H1 (cell line): ENCODE measurements around the gene RADIL. TPM values are rescaled to one million over a fixed set of nuclear protein-coding genes. Genes with fewer than 3 reads are reported as not detected.

ENCODE experiments used
- CTCF ChIA-PET: fragments of 300-600 bp; sonication (Branson Sonifier 250); formaldehyde crosslinking; loops from one replicate; lab custom pipeline; 2021; ENCODE audit not compliant: partially characterized antibody; lab: Charles Lee
- POLR2A ChIA-PET: fragments of 300-600 bp; sonication (Branson Sonifier 250); formaldehyde crosslinking; loops from one replicate; lab custom pipeline; 2021; ENCODE audit warnings: inconsistent platforms; ENCODE audit not compliant: partially characterized antibody; lab: Charles Lee
- DNase-seq, 2 experiments: peaks; one replicate each; pipeline versions ENCODE4 v3.0.0 to v3.0.0-alpha.2; 2010 to 2022; ENCODE audit warnings: low spot score in 2 of 2, low read depth in 1 of 2, mixed read lengths in 1 of 2
- FAIRE-seq: peaks from 2 replicates; lab custom pipeline; 2011; peaks lifted over from hg19 to GRCh38; lab: Jason Lieb, UNC
- H2AFZ ChIP-seq: 2 replicates; pipeline ENCODE4 v1.8.1; 2012; ENCODE audit warnings: low read length, inconsistent platforms
- H2AK5ac ChIP-seq: 2 replicates; pipeline ENCODE4 v1.6.1; 2013; ENCODE audit warnings: low read depth, low read length
- H2BK120ac ChIP-seq: replicated peaks from 2 replicates; pipeline ENCODE3; 2013; ENCODE audit warnings: low read depth, low read length, inconsistent platforms
- H2BK12ac ChIP-seq: 2 replicates; pipeline ENCODE4 v1.6.1; 2013; ENCODE audit warnings: low read depth, low read length
- H2BK15ac ChIP-seq: 2 replicates; pipeline ENCODE4 v1.6.1; 2013; ENCODE audit warnings: low read length
- H2BK20ac ChIP-seq: 2 replicates; pipeline ENCODE4 v1.6.1; 2013; ENCODE audit warnings: low read length
- H2BK5ac ChIP-seq: 2 replicates; pipeline ENCODE4 v1.6.1; 2013; ENCODE audit warnings: low read depth, low read length
- H3K14ac ChIP-seq: 2 replicates; pipeline ENCODE4 v1.6.1; 2013; ENCODE audit warnings: inconsistent platforms; ENCODE audit not compliant: insufficient read length
- H3K18ac ChIP-seq: 2 replicates; pipeline ENCODE4 v1.6.1; 2013; ENCODE audit warnings: low read length; ENCODE audit errors: extremely low read depth
- H3K23ac ChIP-seq: 2 replicates; pipeline ENCODE4 v1.6.1; 2013; ENCODE audit warnings: inconsistent platforms; ENCODE audit not compliant: insufficient read length
- H3K23me2 ChIP-seq: 2 replicates; pipeline ENCODE4 v1.6.1; 2013; ENCODE audit warnings: low read depth, low read length
- H3K27ac ChIP-seq: 2 replicates; pipeline ENCODE4 v1.6.1; 2011; ENCODE audit warnings: low read depth, low read length, inconsistent platforms
- H3K27me3 ChIP-seq, 4 experiments: replicated peaks in 1 of 4; 1 replicate in 1 of 4; 2 replicates in 3 of 4; pipeline versions ENCODE4 v1.6.1 to v1.8.1; 2011 to 2013; ENCODE audit warnings: low read length in 3 of 4, mild to moderate bottlenecking in 3 of 4, inconsistent platforms in 2 of 4, mixed read lengths in 2 of 4, moderate library complexity in 1 of 4; ENCODE audit not compliant: control insufficient read depth in 3 of 4, insufficient read depth in 3 of 4; ENCODE audit errors: extremely low read depth in 1 of 4
- H3K36me3 ChIP-seq, 4 experiments: 2 replicates each; pipeline versions ENCODE4 v1.6.1 to v1.8.1; 2011 to 2013; ENCODE audit warnings: mild to moderate bottlenecking in 4 of 4, low read length in 3 of 4, moderate library complexity in 2 of 4, control low read depth in 1 of 4, inconsistent platforms in 1 of 4; ENCODE audit not compliant: insufficient read depth in 4 of 4, control insufficient read depth in 2 of 4
- H3K4ac ChIP-seq: replicated peaks from 2 replicates; pipeline ENCODE3; 2013; ENCODE audit warnings: low read length, low read depth, mixed read lengths, inconsistent platforms; ENCODE audit not compliant: insufficient read length
- H3K4me1 ChIP-seq, 4 experiments: replicated peaks in 1 of 4; 1 replicate in 1 of 4; 2 replicates in 3 of 4; pipeline versions ENCODE4 v1.6.1 to v1.8.1; 2011 to 2013; ENCODE audit warnings: low read length in 3 of 4, inconsistent platforms in 2 of 4, mixed read lengths in 1 of 4; ENCODE audit not compliant: insufficient read depth in 4 of 4, control insufficient read depth in 3 of 4
- H3K4me2 ChIP-seq, 2 experiments: 2 replicates each; pipeline versions ENCODE4 v1.6.1 to v1.8.1; 2011 to 2013; ENCODE audit warnings: low read depth in 2 of 2, low read length in 2 of 2, control low read depth in 1 of 2, inconsistent platforms in 1 of 2, mild to moderate bottlenecking in 1 of 2; ENCODE audit not compliant: insufficient read depth in 1 of 2
- H3K4me3 ChIP-seq, 4 experiments: fragments of 200-600, 300-600 bp in 1 of 4; sonication (generic), shearing (Covaris generic), sonication (Bioruptor Twin) in 1 of 4; 2 replicates each; pipeline versions ENCODE4 v1.5.1 to v1.8.1; 2011 to 2016; ENCODE audit warnings: low read length in 4 of 4, low read depth in 3 of 4, control low read depth in 2 of 4, inconsistent platforms in 2 of 4, mild to moderate bottlenecking in 2 of 4, mixed read lengths in 1 of 4, moderate library complexity in 1 of 4; ENCODE audit not compliant: insufficient read depth in 2 of 4; ENCODE audit errors: extremely low read depth in 1 of 4
- H3K56ac ChIP-seq: replicated peaks from 2 replicates; pipeline ENCODE3; 2013; ENCODE audit warnings: low read depth, mild to moderate bottlenecking, mixed read lengths, low read length, inconsistent platforms; ENCODE audit not compliant: insufficient read length
- H3K79me1 ChIP-seq: 2 replicates; pipeline ENCODE4 v1.6.1; 2013; ENCODE audit warnings: low read depth, low read length, control low read depth
- H3K79me2 ChIP-seq, 2 experiments: 2 replicates each; pipeline versions ENCODE4 v1.6.1 to v1.8.1; 2012 to 2013; ENCODE audit warnings: low read length in 2 of 2, mild to moderate bottlenecking in 2 of 2, inconsistent platforms in 1 of 2; ENCODE audit not compliant: insufficient read depth in 2 of 2, control insufficient read depth in 1 of 2
- H3K9ac ChIP-seq, 4 experiments: replicated peaks in 1 of 4; 1 replicate in 1 of 4; 2 replicates in 3 of 4; pipeline versions ENCODE4 v1.6.1 to v1.8.1; 2011 to 2013; ENCODE audit warnings: low read depth in 3 of 4, low read length in 3 of 4, control low read depth in 2 of 4, mild to moderate bottlenecking in 2 of 4, moderate library complexity in 2 of 4, inconsistent platforms in 1 of 4; ENCODE audit errors: extremely low read depth in 1 of 4
- H3K9me3 ChIP-seq, 2 experiments: 2 replicates each; pipeline versions ENCODE4 v1.6.1 to v1.8.1; 2012 to 2013; ENCODE audit warnings: mild to moderate bottlenecking in 2 of 2, moderate library complexity in 2 of 2, control low read depth in 1 of 2, inconsistent platforms in 1 of 2, low read depth in 1 of 2, low read length in 1 of 2, mixed read lengths in 1 of 2; ENCODE audit not compliant: insufficient read depth in 2 of 2
- H4K20me1 ChIP-seq, 2 experiments: replicated peaks in 1 of 2; 2 replicates each; pipeline versions ENCODE3 to v1.8.1; 2011 to 2013; ENCODE audit warnings: inconsistent platforms in 2 of 2, low read length in 2 of 2, mild to moderate bottlenecking in 1 of 2; ENCODE audit not compliant: insufficient read depth in 2 of 2, control insufficient read depth in 1 of 2
- H4K5ac ChIP-seq: 2 replicates; pipeline ENCODE4 v1.6.1; 2013; ENCODE audit warnings: low read length, low read depth, mixed read lengths, inconsistent platforms; ENCODE audit not compliant: insufficient read length
- H4K8ac ChIP-seq: 2 replicates; pipeline ENCODE4 v1.8.0; 2013; ENCODE audit warnings: mild to moderate bottlenecking, moderate library complexity, low read length, inconsistent platforms; ENCODE audit not compliant: insufficient read depth; ENCODE audit errors: extremely low read depth
- H4K91ac ChIP-seq: replicated peaks from 2 replicates; pipeline ENCODE3; 2013; ENCODE audit warnings: low read length, mixed read lengths, inconsistent platforms; ENCODE audit not compliant: insufficient read length
- ATF2 ChIP-seq: IDR thresholded peaks from 2 replicates; pipeline ENCODE4 v1.6.1; 2012; ENCODE audit warnings: low read length, inconsistent platforms
- BCL11A ChIP-seq, 2 experiments: IDR thresholded peaks; one replicate each; pipeline ENCODE4 v1.6.1; 2011; ENCODE audit warnings: low read depth in 2 of 2, low read length in 2 of 2, mild to moderate bottlenecking in 2 of 2
- HDAC6 ChIP-seq: IDR thresholded peaks from one replicate; pipeline ENCODE4 v1.7.1; 2012; ENCODE audit warnings: low read depth, mild to moderate bottlenecking, inconsistent platforms, low read length, moderate library complexity
- POLR2A ChIP-seq, 2 experiments: IDR thresholded peaks; 1 replicate in 1 of 2; 2 replicates in 1 of 2; pipeline ENCODE4 v1.6.1; 2011; ENCODE audit warnings: low read depth in 2 of 2, low read length in 2 of 2, mild to moderate bottlenecking in 2 of 2; ENCODE audit errors: control extremely low read depth in 1 of 2
- POLR2AphosphoS5 ChIP-seq: IDR thresholded peaks from 2 replicates; pipeline ENCODE4 v1.6.1; 2011; ENCODE audit warnings: low read depth, low read length
- POU5F1 ChIP-seq: IDR thresholded peaks from 2 replicates; pipeline ENCODE4 v1.6.1; 2011; ENCODE audit warnings: low read depth, mild to moderate bottlenecking, low read length, moderate library complexity
- SIRT6 ChIP-seq: IDR thresholded peaks from one replicate; pipeline ENCODE4 v1.7.1; 2012; ENCODE audit warnings: low read length, inconsistent platforms
- SP2 ChIP-seq: IDR thresholded peaks from 2 replicates; pipeline ENCODE4 v1.6.1; 2012; ENCODE audit warnings: mild to moderate bottlenecking, low read length, inconsistent platforms
- SRF ChIP-seq: IDR thresholded peaks from 2 replicates; pipeline ENCODE4 v1.6.1; 2011; ENCODE audit warnings: mild to moderate bottlenecking, low read depth, low read length, moderate library complexity
- SUZ12 ChIP-seq: fragments of 200-600 bp; sonication (generic); IDR thresholded peaks from 2 replicates; pipeline ENCODE4 v1.6.1; 2012; ENCODE audit warnings: mild to moderate bottlenecking, inconsistent platforms, low read length, moderate library complexity, mixed read lengths
- TAF1 ChIP-seq: IDR thresholded peaks from 2 replicates; pipeline ENCODE4 v1.6.1; 2011; ENCODE audit warnings: mild to moderate bottlenecking, low read depth, low read length
- YY1 ChIP-seq: IDR thresholded peaks from 2 replicates; pipeline ENCODE4 v1.6.1; 2011; ENCODE audit warnings: low read depth, mild to moderate bottlenecking, low read length
- WGBS, 2 experiments: shearing (Covaris generic) in 1 of 2; methylation state at CpG; one replicate each; pipeline versions ENCODE4 v1.1.6 to v1.1.7; 2013 to 2015; ENCODE audit warnings: low lambda C conversion rate in 2 of 2, mixed read lengths in 2 of 2, inconsistent platforms in 1 of 2, low coverage in 1 of 2, missing lambda C conversion rate in 1 of 2; ENCODE audit not compliant: insufficient replicate concordance in 2 of 2, insufficient coverage in 1 of 2, insufficient read length in 1 of 2; ENCODE audit errors: extremely low coverage in 1 of 2, missing lambda C conversion rate in 1 of 2; 5-methylcytosine and 5-hydroxymethylcytosine counted together
- polyA plus RNA-seq, 7 experiments: library from polyadenylated mRNA; depleted of rRNA in 3 of 7; stranded (reverse) in 5 of 7; unstranded in 2 of 7; fragments of >200 nt in 5 of 7; fragments of 200-250 nt in 2 of 7; gene quantifications; 1 replicate in 5 of 7; 2 replicates in 1 of 7; 4 replicates in 1 of 7; pipeline versions ENCODE4 v1.2.1 to v1.2.3, GENCODE V29; 2011 to 2013; ENCODE audit warnings: missing spikeins in 2 of 7, mixed read lengths in 2 of 7
- total RNA-seq: library from RNA; stranded (reverse); fragmentation: NEBNext Ultra II Directional; extraction: Animal tissue kit (Norgen Biotek cat#: 25700); gene quantifications from 2 replicates; pipeline ENCODE4 v1.2.1, GENCODE V29; 2021

Gene RADIL
- total and polyA plus RNA-seq, 2 of the 8 experiments (the other 6 are each of a cell fraction or from before 2014, with no cell fraction given), result 5.0 to 5.4 TPM

- no peak overlapping the region for H3K9ac ChIP-seq
- DNase-seq (peak in 1 of 2 experiments; percentile 58), FAIRE-seq (no peak)
- TF ChIP-seq SIRT6, result no peak
- no peak for TF ChIP-seq POLR2AphosphoS5
- TF ChIP-seq YY1, result no peak
- no peak for TF ChIP-seq POU5F1
- TF ChIP-seq TAF1, result no peak
- no peak for TF ChIP-seq HDAC6
- no peak for TF ChIP-seq SRF
- TF ChIP-seq SUZ12, result no peak
- TF ChIP-seq POLR2A (IDR thresholded peaks at IDR 0.05; ENCODE audit: control extremely low read depth in 1 of 2, low read depth in 2 of 2, low read length in 2 of 2), result no peak
- no peak for TF ChIP-seq ATF2
- no peak for TF ChIP-seq SP2
- TF ChIP-seq BCL11A (IDR thresholded peaks at IDR 0.05; ENCODE audit: low read depth in 2 of 2, low read length in 2 of 2), result no peak
Measured at GRCh38 chr7:4803397-4804241, 79.9 kb downstream of the RADIL start.

More at GRCh38 chr7:4803397-4804241, 79.9 kb downstream of the RADIL start:
- Histone ChIP-seq H2BK20ac (no peak overlapping the region), H2BK120ac (no peak overlapping the region), H3K27me3 (no peaks in the 10 kb centered on the region), H2BK12ac (no peak overlapping the region), H3K9me3 (no peaks in the 10 kb centered on the region), H2AK5ac (no peak overlapping the region), H3K27ac (no peak overlapping the region), H2BK5ac (no peak overlapping the region), H4K5ac (no peak overlapping the region), H3K56ac (no peak overlapping the region), H4K8ac (peak overlapping the region; percentile 86; the same call in 1 of the 2 replicates), H3K79me1 (no peaks in the 10 kb centered on the region), H3K23ac (no peak overlapping the region), H3K4me1 (peaks cover 0 to 7% (median under 1%) of the 10 kb centered on the region in 4 experiments; a peak in 1 of 7 replicates), H2BK15ac (no peak overlapping the region), H3K36me3 (no peaks in the 10 kb centered on the region), H4K91ac (no peak overlapping the region), H3K14ac (no peak overlapping the region), H4K20me1 (no peaks in the 10 kb centered on the region), H3K4me2 (no peak overlapping the region), H3K18ac (no peak overlapping the region), H3K23me2 (no peaks in the 10 kb centered on the region), H3K79me2 (no peaks in the 10 kb centered on the region), H3K4ac (no peak overlapping the region), H2AFZ (no peak overlapping the region), H3K4me3 (no peak overlapping the region)
- ChIA-PET POLR2A (interaction anchor here (1.3 to 1.7 kb wide), 2 partner anchors 11 to 14 kb away, joined by 4 to 7 read pairs; no protein-coding TSS in a partner anchor), CTCF (interaction anchor here (1.0 to 1.2 kb wide), 3 partner anchors 8 to 14 kb away, joined by 3 to 4 read pairs (median 3); no protein-coding TSS in a partner anchor)
- WGBS, 2 experiments, result 75% methylated on average over 22 of the region's 41 CpGs; no CpG with 5 or more reads in 1 of the 2 experiments
